HG02884 (cell line): ENCODE measurements around the gene SYNPO2.
"Not testable (repeated sequence)": the region's sequence is repeated elsewhere in the genome, so short reads cannot be mapped to it uniquely, and the experiment has no call there.

Experiments used
- ATAC-seq: cut with Tn5 transposase; IDR thresholded peaks from one replicate; pipeline ENCODE4 v1.9.1; 2021; ENCODE audit warnings: mild to moderate bottlenecking, moderate library complexity; ENCODE audit not compliant: unreplicated experiment

SYNPO2 gene

GRCh38 chr4:118973295-118973694, 84.6 kb downstream of the SYNPO2 start:
- no peak for ATAC-seq

- ATAC-seq: no peak
Measured at GRCh38 chr4:118974758-118975157, 86.1 kb downstream of the SYNPO2 start.

GRCh38 chr4:118975449-118976192, 87.0 kb downstream of the SYNPO2 start:
- ATAC-seq: no peak

GRCh38 chr4:118976193-118976560, 87.5 kb downstream of the SYNPO2 start:
- not testable (repeated sequence) for ATAC-seq

- ATAC-seq: not testable (repeated sequence)
Measured at GRCh38 chr4:118977100-118977499, 88.4 kb downstream of the SYNPO2 start.

- ATAC-seq: no peak
Measured at GRCh38 chr4:118979712-118980111, 91.1 kb downstream of the SYNPO2 start.

GRCh38 chr4:118981171-118981838, 92.7 kb downstream of the SYNPO2 start:
- no peak for ATAC-seq

- ATAC-seq: peak; percentile 98
Measured at GRCh38 chr4:118981839-118982381, 93.3 kb downstream of the SYNPO2 start.

- no peak for ATAC-seq
Measured at GRCh38 chr4:118983293-118983692, 94.6 kb downstream of the SYNPO2 start.

- no peak for ATAC-seq
Measured at GRCh38 chr4:118983831-118984230, 95.2 kb downstream of the SYNPO2 start.

GRCh38 chr4:118985170-118986000, 96.7 kb downstream of the SYNPO2 start:
- ATAC-seq: no peak

- no peak for ATAC-seq
Measured at GRCh38 chr4:118987959-118988634, 99.4 kb downstream of the SYNPO2 start.

GRCh38 chr4:118988635-118988972, 100.0 kb downstream of the SYNPO2 start:
- ATAC-seq: no peak

GRCh38 chr4:118989098-118990080, 100.7 kb downstream of the SYNPO2 start:
- ATAC-seq: no peak

GRCh38 chr4:118991686-118992085, 103.0 kb downstream of the SYNPO2 start:
- peak; percentile 55 for ATAC-seq

- ATAC-seq: peak; percentile 5
Measured at GRCh38 chr4:118992149-118992548, 103.5 kb downstream of the SYNPO2 start.

- no peak for ATAC-seq
Measured at GRCh38 chr4:118993333-118993732, 104.7 kb downstream of the SYNPO2 start.

- no peak for ATAC-seq
Measured at GRCh38 chr4:118994030-118994429, 105.4 kb downstream of the SYNPO2 start.

GRCh38 chr4:118995693-118996391, 107.2 kb downstream of the SYNPO2 start:
- no peak for ATAC-seq
